PFSK-1 (cell line): ENCODE results near the gene YAE1.

ENCODE experiments used
- FOXP2 ChIP-seq: optimal IDR thresholded peaks from 2 replicates; pipeline ENCODE3; 2011; ENCODE audit warnings: borderline replicate concordance, control low read depth, inconsistent platforms; ENCODE audit not compliant: insufficient read depth; ENCODE audit errors: extremely low read length, extremely low read depth
- POLR2AphosphoS5 ChIP-seq: IDR thresholded peaks from 2 replicates; pipeline ENCODE4 v1.6.1; 2012; ENCODE audit warnings: low read depth, mild to moderate bottlenecking, control low read depth, low read length, moderate library complexity
- REST ChIP-seq, 2 experiments: IDR thresholded peaks; 2 replicates each; pipeline versions ENCODE4 v1.6.1 to v1.8.0; 2011 to 2012; ENCODE audit warnings: low read depth in 2 of 2, low read length in 2 of 2, control low read depth in 1 of 2, inconsistent platforms in 1 of 2, mild to moderate bottlenecking in 1 of 2, moderate library complexity in 1 of 2; ENCODE audit not compliant: insufficient read depth in 1 of 2
- SIN3A ChIP-seq: IDR thresholded peaks from 2 replicates; pipeline ENCODE4 v1.6.1; 2012; ENCODE audit warnings: mild to moderate bottlenecking, low read length, moderate library complexity, borderline replicate concordance; ENCODE audit not compliant: insufficient read depth
- TAF1 ChIP-seq: IDR thresholded peaks from 2 replicates; pipeline ENCODE4 v1.6.1; 2012; ENCODE audit warnings: low read length, control low read depth, borderline replicate concordance; ENCODE audit not compliant: insufficient read depth

The YAE1 gene

DNA sequence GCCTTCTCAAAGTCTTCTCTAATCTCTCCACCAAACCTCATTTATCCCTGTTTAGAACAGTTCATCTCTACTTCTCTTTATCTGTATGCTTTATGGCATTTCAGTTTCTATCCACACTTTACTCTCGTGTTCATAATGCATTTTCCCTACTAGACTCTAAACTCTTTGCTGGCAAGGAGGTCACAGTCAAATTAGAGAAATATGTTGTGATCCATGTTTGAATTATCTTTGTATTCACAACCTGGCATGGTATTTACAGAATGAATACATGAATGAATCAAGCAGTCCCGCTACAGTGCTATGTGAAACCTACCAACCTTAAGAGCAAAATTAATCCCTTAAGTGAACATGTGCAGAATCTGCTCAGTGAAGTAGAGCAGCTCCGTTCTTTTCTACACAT is 12.8 kb upstream of the YAE1 start:
- no peak for TF ChIP-seq POLR2AphosphoS5
- no peak for TF ChIP-seq TAF1
- no peak for TF ChIP-seq FOXP2
- TF ChIP-seq REST (IDR thresholded peaks at IDR 0.05; ENCODE audit: insufficient read depth in 1 of 2, low read depth in 2 of 2, low read length in 2 of 2): no peak
- no peak for TF ChIP-seq SIN3A

- TF ChIP-seq FOXP2: no peak
- TF ChIP-seq REST (IDR thresholded peaks at IDR 0.05; ENCODE audit: insufficient read depth in 1 of 2, low read depth in 2 of 2, low read length in 2 of 2): no peak
- no peak for TF ChIP-seq TAF1
- TF ChIP-seq POLR2AphosphoS5: no peak
- TF ChIP-seq SIN3A: no peak
Measured at GRCh38 chr7:39554583-39555165, 11.5 kb upstream of the YAE1 start.

- TF ChIP-seq SIN3A: no peak
- no peak for TF ChIP-seq POLR2AphosphoS5
- TF ChIP-seq REST (IDR thresholded peaks at IDR 0.05; ENCODE audit: insufficient read depth in 1 of 2, low read depth in 2 of 2, low read length in 2 of 2): no peak
- TF ChIP-seq FOXP2: no peak
- TF ChIP-seq TAF1: no peak
Measured at GRCh38 chr7:39557222-39557621, 9.0 kb upstream of the YAE1 start.

- TF ChIP-seq SIN3A (no peak), POLR2AphosphoS5 (no peak)
Measured at GRCh38 chr7:39557911-39558310, 8.3 kb upstream of the YAE1 start.

GRCh38 chr7:39560408-39560807 is 5.8 kb upstream of the YAE1 start:
- TF ChIP-seq POLR2AphosphoS5 (no peak), TAF1 (no peak), REST (IDR thresholded peaks at IDR 0.05; ENCODE audit: insufficient read depth in 1 of 2, low read depth in 2 of 2, low read length in 2 of 2) (no peak), FOXP2 (no peak), SIN3A (no peak)
